ENCODE measurements around the gene UCP1. TPM values are rescaled to one million over a fixed set of nuclear protein-coding genes. Genes with fewer than 3 reads are reported as not detected.

UCP1 gene
- not detected in 2 replicates for total RNA-seq
- long read RNA-seq = 0 reads

- Mint-ChIP-seq H3K4me3 (ENCODE audit: low read depth) (peak within 1 kb of the TSS; percentile 71), H3K27ac (peak within 1 kb of the TSS; percentile 22), H3K36me3 (ENCODE audit: insufficient read depth) (no peaks in the 10 kb centered on the region), H3K27me3 (peaks cover 35% of the 10 kb centered on the region), H3K9me3 (ENCODE audit: low read depth) (peaks cover 3% of the 10 kb centered on the region), H3K4me1 (ENCODE audit: low read depth) (peaks cover 8% of the 10 kb centered on the region)
- peak; percentile 28 for TF ChIP-seq CTCF (IDR thresholded peaks at IDR 0.05; ENCODE audit: unreplicated experiment)
- peak; percentile 35 for DNase-seq (ENCODE audit: low spot score, unreplicated experiment)
Measured at GRCh38 chr4:140568507-140569306, at the start of gene UCP1. Gene UCP1, minus strand, starts transcription at chr4:140568961. Its CDS starts 232 bp downstream, at chr4:140568729.

GRCh38 chr4:140617499-140618248, 48.9 kb upstream of the UCP1 start:
- peaks cover 3% of the 10 kb centered on the region for H3K27me3 Mint-ChIP-seq
- no peak for DNase-seq (ENCODE audit: low spot score, unreplicated experiment)
- no peaks in the 10 kb centered on the region for H3K4me1 Mint-ChIP-seq (ENCODE audit: low read depth)
- no peak overlapping the region for H3K4me3 Mint-ChIP-seq (ENCODE audit: low read depth)
- TF ChIP-seq CTCF (IDR thresholded peaks at IDR 0.05; ENCODE audit: unreplicated experiment) = no peak
- no peaks in the 10 kb centered on the region for H3K9me3 Mint-ChIP-seq (ENCODE audit: low read depth)
- H3K27ac Mint-ChIP-seq = no peak overlapping the region
- H3K36me3 Mint-ChIP-seq (ENCODE audit: insufficient read depth) = peaks cover 4% of the 10 kb centered on the region

- H3K4me1 Mint-ChIP-seq (ENCODE audit: low read depth) = no peaks in the 10 kb centered on the region
- H3K27me3 Mint-ChIP-seq = peaks cover 3% of the 10 kb centered on the region
- H3K36me3 Mint-ChIP-seq (ENCODE audit: insufficient read depth) = no peaks in the 10 kb centered on the region
- TF ChIP-seq CTCF (IDR thresholded peaks at IDR 0.05; ENCODE audit: unreplicated experiment) = no peak
- no peak for DNase-seq (ENCODE audit: low spot score, unreplicated experiment)
- H3K9me3 Mint-ChIP-seq (ENCODE audit: low read depth) = no peaks in the 10 kb centered on the region
- H3K27ac Mint-ChIP-seq = no peak overlapping the region
- H3K4me3 Mint-ChIP-seq (ENCODE audit: low read depth) = no peak overlapping the region
Measured at GRCh38 chr4:140615451-140615850, 46.7 kb upstream of the UCP1 start.

- peaks cover 3% of the 10 kb centered on the region for H3K27me3 Mint-ChIP-seq
- TF ChIP-seq CTCF (IDR thresholded peaks at IDR 0.05; ENCODE audit: unreplicated experiment) = no peak
- no peak overlapping the region for H3K27ac Mint-ChIP-seq
- peaks cover 2% of the 10 kb centered on the region for H3K4me1 Mint-ChIP-seq (ENCODE audit: low read depth)
- DNase-seq (ENCODE audit: low spot score, unreplicated experiment) = no peak
- H3K4me3 Mint-ChIP-seq (ENCODE audit: low read depth) = no peak overlapping the region
- H3K9me3 Mint-ChIP-seq (ENCODE audit: low read depth) = no peaks in the 10 kb centered on the region
- H3K36me3 Mint-ChIP-seq (ENCODE audit: insufficient read depth) = no peaks in the 10 kb centered on the region
Measured at GRCh38 chr4:140612357-140612756, 43.6 kb upstream of the UCP1 start.

GRCh38 chr4:140611854-140612253, 43.1 kb upstream of the UCP1 start:
- no peaks in the 10 kb centered on the region for H3K9me3 Mint-ChIP-seq (ENCODE audit: low read depth)
- peaks cover 2% of the 10 kb centered on the region for H3K4me1 Mint-ChIP-seq (ENCODE audit: low read depth)
- no peak overlapping the region for H3K27ac Mint-ChIP-seq
- no peaks in the 10 kb centered on the region for H3K36me3 Mint-ChIP-seq (ENCODE audit: insufficient read depth)
- no peak overlapping the region for H3K4me3 Mint-ChIP-seq (ENCODE audit: low read depth)
- H3K27me3 Mint-ChIP-seq = peaks cover 3% of the 10 kb centered on the region
- DNase-seq (ENCODE audit: low spot score, unreplicated experiment) = no peak
- no peak for TF ChIP-seq CTCF (IDR thresholded peaks at IDR 0.05; ENCODE audit: unreplicated experiment)

All from progenitor cell of endocrine pancreas (in vitro differentiated cells).